ENCODE results near the gene DCXR.
"Not testable (repeated sequence)": the region's sequence is repeated elsewhere in the genome, so short reads cannot be mapped to it uniquely, and the experiment has no call there.

DCXR gene

DNA sequence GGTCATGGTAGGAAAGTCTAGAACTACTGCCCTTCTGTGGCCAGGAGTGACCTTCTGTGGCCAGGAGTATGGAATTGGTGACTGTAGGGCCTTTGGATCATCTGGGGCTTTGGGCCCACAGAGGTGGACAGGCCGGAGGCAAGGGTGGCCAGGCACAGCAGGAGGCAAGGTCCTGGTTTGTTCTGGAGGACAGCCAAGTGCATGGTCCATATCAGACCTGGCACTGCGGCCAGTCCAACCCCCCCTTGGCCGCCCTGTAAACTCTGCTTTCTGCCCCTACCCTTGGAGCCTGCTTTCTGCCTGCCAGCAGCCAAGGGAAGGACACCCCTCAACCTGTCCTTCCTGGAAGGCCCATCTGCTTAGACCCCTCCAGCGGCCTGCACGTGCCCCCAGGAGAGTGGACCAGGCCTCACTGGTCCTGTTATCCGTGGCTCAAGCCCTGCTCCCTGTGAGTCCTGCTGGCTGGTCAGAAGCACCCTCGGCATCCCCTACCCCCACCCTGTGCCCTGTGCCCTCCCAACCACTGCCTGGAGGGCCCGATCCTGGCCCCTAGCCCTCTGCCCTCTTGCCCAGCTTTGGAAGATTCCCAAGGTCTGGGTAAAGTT lies 2.3 kb upstream of the DCXR start:
- DNase-seq (ENCODE audit: low read depth in 2 of 2, low spot score in 1 of 2), result no peak

DNA sequence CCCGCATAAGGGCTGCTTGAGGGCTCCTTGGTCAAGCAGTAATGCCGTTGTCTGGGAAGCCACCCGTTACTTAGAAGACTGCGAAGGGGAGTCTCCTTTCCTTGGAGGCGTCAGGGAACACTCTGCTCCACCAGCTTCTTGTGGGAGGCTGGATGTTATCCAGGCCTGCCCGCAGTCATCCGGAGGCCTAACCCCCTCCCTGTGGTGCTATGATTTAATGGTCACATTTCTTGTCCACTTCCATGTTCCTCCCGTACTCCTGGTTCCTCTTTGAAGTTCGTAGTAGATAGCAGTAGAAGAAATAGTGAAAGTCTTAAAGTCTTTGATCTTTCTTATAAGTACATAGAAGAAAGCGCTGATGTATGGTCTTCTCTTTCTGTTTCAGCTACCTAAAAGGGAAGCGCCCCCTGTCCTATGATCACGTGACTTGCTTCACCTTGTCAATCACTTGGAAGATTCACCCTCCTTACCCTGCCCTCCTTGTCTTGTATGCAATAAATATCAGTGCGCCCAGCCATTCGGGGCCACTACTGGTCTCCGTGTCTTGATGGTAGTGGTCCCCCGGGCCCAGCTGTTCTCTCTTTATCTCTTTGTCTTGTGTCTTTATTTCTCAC lies 1.4 kb upstream of the DCXR start:
- DNase-seq (ENCODE audit: low read depth in 2 of 2, low spot score in 1 of 2), result not testable (repeated sequence)

DNA sequence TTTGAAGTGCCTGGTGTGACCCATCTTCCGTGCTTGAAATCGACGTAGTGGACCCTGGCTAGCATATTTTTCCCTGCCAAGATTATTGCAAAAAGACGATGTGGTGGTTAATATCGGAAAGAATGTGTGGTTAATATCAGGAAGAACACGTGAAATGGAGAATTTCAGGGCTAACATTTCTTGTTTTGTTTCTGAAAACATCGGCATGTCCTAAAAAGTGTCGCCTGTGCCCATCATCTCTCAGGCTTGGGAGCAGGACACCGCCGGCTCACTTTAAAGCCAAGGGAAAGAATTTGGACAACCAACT lies 345 bp upstream of the DCXR start:
- no peak for DNase-seq (ENCODE audit: low read depth in 2 of 2, low spot score in 1 of 2)

DNA sequence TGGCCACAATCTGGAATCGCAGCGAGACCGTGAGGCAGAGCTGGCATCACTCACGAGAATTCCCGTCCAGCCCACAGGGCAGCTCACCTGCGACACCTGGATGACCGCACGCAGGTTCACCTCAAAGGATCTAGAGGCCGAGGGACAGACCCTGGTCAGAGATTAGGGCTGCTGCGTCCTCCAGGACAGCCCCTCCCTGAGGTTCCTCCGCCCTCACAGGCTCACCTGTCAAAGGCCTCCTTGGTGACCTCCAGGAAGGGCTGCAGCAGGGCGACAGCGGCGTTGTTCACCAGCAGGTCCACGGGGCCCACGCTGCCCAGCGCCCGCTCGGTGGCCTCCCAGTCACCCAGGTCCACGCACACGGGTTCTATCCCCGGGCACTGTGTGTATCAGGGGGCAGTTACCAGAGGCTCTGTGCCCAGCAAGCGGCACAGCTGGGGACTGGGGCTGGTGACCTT lies 834 bp downstream of the DCXR start:
- DNase-seq (ENCODE audit: low read depth in 2 of 2, low spot score in 1 of 2), result no peak

DNA sequence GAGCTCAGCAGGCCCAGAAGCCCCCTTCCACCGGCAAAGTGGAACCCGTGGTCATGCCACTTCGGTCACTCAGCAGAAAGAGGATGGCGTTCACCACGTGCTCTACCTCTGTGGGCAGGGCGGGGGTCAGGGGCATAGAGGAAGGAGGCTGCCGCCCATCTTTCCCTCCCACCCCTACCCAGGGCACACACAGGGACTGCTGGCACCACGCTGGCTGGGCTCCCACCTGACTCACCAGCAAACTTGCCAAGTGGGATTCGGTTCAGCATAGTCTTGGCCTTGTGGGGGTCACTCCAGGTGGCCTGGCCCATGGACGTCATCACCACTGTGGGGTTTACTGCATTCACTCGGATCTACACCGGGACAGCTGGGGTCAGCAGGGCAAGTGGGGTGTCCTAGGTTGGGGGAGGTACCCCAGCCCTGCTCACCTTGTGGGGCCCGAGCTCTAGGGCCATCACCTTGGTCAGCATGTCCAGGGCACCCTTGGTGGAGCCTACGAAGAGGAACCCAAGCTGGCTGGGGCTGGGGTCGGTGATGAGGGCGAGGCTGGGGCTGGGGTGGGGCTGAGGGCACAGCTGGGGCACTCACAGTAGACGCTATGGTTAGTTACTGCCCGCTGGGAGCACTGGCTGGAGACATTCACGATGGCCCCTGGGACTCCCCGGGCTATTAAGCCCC lies 1.4 kb downstream of the DCXR start:
- no peak for DNase-seq (ENCODE audit: low read depth in 2 of 2, low spot score in 1 of 2)

DNA sequence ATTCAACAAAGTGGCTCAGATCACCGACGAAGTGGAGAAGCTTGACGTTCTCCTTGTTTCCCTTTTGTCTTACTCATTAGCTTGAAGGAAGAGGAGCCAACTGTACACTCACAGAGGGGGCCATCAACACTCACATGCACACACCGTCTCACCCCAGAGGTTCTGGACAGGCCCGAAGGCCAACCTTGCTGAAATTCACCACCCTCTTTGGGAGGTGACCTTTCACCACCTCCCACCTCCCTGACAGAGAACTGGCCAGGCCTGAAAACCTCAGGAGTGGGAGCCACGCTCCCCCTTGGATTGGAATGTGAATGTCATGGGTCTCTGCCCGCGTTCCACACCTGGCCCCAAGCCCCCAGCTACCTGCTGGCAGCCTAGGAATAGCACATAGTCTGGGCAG lies 2.0 kb downstream of the DCXR start:
- no peak for DNase-seq (ENCODE audit: low read depth in 2 of 2, low spot score in 1 of 2)

DNA sequence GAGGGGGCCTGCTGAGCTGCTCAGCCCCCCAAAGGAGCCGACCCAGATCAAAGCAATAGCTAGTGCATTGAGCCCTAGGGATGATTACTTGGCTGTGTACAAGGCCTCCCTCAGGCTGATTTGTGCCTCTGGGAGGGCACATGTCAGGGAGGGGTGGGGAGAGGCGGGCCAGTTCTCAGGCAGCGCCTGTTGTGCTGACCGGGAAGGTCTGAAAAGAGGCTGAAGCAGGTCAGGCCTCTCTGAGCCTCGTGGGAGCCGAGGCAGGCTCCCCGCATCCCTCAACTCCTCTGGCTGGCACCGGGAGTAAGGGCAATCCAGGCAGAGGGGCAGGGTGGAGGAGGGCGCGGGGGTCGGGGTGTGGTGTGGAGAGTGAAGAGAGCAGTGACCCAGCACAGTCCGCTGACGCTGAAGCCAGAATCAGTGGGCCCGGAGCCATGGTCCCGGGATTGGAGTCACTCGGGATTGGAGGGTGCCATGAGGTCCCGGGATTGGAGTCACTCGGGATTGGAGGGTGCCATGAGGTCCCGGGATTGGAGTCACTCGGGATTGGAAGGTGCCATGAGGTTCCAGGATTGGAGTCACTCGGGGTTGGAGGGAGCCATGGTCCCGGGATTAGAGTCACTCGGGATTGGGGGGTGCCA lies 3.0 kb downstream of the DCXR start:
- DNase-seq (ENCODE audit: low read depth in 2 of 2, low spot score in 1 of 2), result no peak

DNA sequence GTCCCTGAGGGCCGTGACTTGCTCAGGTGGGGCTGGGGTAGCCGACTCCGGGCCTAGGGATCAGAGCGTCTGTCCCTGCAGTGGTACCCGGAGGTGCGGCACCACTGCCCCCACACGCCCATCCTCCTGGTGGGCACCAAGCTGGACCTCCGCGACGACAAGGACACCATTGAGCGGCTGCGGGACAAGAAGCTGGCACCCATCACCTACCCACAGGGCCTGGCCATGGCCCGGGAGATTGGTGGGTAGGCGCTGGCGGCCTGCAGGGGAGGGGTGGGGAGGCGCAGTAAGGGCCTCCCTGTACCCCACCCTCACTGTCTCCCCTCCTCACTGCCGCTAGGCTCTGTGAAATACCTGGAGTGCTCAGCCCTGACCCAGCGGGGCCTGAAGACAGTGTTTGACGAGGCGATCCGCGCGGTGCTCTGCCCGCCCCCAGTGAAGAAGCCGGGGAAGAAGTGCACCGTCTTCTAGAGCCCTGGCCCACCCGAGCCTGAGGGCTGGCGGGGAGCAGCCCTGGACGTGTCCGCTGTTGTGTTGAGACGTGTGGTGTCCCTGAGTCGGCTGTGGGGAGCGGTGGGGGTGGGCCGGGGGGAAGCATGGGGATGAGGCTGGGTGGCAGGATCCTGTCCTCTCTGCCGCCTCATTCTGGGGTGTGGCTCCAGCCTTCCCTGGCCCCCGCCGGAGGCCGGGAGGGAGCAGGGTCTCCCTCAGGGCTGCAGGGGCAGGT lies 4.0 kb downstream of the DCXR start:
- no peak for DNase-seq (ENCODE audit: low read depth in 2 of 2, low spot score in 1 of 2)

DNA sequence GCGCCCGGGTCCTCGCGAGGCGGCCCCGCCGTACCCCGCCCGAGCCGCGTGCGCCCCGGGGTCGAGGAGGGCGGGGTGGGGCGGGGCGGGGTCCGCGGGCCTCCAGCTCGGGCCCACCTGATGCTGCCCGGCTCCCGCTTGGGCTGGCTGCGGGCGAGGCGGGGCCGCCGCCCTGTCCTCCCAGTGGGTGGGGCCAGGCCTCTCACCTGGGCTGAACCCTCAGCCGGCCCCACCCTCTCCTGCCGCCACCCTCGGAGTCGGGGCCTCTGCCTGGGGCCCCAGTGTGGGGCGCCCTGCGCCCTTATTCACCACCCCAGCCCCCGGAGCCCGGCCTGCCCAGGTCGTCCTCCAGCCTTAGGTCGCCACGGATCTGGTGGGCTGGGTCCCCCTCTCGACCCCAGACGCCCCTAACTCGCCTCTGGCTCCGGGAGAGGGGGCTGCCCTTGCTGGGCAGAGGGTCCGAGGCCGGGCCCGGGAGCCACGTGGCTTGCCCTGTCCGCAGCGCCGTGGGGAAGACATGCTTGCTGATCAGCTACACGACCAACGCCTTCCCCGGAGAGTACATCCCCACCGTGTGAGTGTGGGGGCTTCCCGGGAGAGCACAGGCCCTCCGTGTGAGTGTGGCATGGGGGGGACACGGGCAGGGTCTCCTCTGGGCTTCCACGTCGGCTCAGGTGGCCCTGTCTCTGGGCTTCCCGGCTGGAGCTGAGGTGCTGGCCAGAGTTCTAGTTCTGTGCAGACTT lies 5.4 kb downstream of the DCXR start:
- DNase-seq (ENCODE audit: low read depth in 2 of 2, low spot score in 1 of 2), result no peak

DNA sequence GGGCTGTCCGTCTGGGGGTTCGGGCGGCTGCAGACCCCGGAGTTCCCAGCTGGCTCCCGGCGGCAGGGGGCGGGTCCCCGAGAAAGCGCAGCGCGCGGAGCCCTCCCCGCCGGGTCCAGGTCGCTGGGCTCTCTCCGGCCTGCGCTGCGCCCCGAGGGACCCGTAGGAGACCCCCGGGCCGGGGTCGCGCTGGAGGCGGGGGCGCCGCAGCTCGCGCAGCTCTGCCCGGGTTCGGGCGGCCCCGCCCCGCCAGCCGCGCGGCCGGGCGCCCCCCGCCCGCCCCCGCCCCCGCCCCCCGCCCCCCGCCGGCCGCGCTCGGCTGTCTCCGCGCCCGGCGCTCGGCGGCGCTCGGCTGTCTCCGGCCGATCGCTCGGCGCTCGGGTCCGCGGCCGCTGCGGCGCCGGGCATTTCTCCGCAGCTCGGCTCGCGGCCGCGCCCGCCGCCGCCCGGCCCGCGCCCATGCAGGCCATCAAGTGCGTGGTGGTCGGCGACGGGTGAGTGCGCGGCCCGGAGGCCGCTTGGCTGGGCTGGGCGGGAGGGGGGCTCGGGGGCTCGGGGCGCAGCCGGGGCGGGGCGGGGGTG lies 6.1 kb downstream of the DCXR start, which contains the start of gene RAC3:
Gene RAC3, plus strand, starts transcription at position 376 of the 582 bp plus-strand sequence. Its CDS starts 84 bp downstream, at position 460.
- DNase-seq (ENCODE audit: low read depth in 2 of 2, low spot score in 1 of 2), result no peak

DNA sequence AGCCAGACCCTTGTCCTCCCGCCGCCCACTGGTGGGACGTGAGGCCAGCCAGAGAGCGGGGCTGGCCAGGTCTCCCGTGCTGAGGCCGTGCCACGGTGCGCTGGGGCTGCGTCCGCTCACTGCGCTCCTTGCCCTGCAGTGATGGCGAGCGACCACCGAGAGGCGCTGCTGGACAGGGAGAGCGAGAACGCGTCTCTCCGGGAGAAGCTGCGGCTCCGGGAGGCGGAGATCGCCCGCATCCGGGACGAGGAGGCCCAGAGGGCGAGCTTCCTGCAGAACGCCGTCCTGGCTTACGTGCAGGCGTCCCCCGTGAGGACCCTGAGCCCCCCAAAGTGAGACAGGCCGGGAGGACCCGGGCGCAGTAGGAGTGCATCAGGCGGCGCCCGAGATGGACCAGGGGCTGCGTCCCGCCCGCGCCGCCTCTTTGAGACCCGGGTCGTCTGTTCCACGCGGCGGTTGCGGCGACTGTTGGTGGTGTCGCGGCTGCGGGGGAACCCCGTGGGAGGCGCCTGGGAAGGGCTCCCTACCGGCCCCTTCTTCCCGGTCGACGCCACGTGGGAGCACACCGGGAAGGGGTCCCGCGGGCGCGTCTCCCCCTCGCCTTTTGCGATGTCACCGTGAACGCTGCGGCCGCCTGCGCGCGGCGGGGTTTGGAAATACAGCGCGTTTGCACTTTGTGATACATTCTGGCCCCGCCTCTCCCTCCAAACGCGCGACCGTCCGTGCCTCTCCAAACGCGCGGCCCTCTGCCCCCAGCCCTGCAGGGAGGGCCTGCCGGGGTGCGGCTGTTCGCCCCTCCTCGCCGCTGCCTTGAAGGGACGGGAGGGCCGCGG lies 6.8 kb downstream of the DCXR start:
- DNase-seq (ENCODE audit: low read depth in 2 of 2, low spot score in 1 of 2), result peak; percentile 53 to 60

DNA sequence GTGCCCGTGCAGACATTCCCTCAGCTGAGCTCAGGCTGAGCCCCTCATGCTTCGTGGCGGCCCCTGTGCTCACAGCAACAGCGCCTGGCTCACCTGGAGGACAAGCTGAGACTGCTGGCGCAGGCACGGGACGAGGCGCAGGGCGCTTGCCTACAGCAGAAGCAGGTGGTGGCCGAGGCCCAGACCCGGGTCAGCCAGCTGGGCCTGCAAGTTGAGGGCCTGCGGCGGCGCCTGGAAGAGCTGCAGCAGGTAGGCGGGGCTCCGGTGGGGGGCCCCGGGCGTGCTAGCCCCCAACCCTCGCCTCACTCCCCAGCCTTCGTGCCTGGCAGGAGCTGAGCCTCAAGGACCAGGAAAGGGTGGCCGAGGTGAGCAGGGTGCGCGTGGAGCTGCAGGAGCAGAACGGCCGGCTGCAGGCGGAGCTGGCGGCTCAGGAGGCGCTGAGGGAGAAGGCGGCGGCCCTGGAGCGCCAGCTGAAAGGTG lies 7.5 kb downstream of the DCXR start:
- no peak for DNase-seq (ENCODE audit: low read depth in 2 of 2, low spot score in 1 of 2)

DNA sequence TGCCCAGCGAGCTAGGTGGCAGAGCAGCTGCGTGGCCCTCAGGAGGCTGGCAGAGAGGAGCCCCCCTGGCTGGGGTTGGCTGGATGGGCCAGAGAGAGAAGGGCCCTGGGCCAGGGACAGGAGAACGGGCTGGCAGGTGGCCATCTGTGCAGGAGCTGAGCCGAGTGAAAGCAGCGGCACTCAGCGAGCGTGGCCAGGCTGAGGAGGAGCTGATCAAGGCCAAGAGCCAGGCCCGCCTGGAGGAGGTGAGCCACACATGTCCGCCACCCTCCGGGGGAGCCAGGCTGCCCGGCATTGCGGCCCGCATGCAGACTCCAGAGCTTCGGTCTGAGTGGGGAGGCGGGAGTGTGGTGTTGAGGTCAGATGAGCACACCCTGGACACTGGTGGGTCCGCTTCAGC lies 8.1 kb downstream of the DCXR start:
- no peak for DNase-seq (ENCODE audit: low read depth in 2 of 2, low spot score in 1 of 2)

DNA sequence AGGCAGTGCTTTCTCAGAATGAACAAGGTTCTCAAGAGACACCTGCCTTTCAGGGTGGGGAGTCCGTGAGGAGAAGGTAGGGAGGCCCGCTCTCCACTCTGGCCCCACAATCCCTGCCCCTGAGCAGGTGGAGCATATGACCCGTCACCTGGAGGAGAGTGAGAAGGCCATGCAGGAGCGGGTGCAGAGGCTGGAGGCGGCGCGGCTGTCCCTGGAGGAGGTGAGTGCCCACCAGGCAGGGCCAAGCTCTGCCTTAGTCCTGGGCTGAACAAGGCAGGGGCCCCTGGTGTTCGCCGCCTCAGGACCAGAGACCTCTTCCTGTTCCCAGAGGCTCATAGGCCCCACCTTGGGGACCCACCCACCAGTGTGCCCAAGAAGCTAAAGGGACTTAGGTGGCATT lies 8.5 kb downstream of the DCXR start:
- DNase-seq (ENCODE audit: low read depth in 2 of 2, low spot score in 1 of 2), result no peak

DNA sequence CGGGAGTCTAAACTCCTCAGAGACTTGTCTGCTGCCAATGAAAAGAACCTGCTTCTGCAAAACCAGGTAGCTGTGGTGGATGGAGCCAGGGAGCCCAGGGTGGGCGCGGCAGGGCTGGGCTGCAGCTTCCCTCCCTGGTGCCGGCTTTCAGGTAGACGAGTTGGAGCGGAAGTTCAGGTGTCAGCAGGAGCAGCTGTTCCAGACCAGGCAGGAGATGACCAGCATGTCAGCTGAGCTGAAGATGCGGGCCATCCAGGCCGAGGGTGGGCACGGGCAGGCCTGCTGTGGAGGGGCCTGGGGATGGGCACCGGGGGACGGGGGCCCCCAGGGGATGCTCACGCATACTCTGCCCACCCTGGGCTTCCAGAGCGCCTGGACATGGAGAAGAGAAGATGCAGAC lies 9.3 kb downstream of the DCXR start:
- DNase-seq (ENCODE audit: low read depth in 2 of 2, low spot score in 1 of 2), result no peak

DNA sequence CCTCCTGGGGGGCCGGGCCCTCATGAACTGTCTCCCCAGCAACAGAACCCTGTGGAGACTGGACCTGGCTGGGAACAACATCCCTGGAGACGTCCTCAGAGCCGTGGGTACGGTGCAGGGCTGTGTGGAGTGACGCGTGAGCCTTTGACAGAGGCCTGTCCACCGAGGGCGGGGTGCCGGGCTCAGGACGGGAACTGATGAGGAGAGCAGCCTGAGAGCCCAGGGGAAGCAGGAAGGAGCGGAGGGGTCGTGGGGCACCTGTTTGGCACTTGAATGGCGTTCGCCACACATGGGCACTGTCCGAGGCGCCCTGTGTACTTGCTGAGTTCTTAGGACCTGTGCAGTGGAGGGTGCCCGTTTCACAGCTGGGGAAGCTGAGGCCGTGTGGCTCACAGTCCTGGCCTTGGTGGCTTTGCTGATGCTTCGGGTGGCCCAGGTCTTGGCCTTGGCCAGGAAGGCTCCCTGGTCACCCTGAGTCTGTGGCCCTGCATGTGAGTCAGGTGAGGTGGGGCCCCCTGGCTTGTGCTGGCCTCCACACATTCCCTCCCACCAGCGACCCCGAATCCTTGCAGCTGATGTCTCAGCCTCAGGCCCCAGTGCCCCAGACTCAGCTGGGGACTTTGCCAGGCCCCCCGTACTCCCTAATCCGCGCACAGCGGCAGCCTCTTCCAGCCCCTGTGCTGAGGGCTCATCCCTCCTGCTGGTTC lies 11.9 kb downstream of the DCXR start:
- no peak for DNase-seq (ENCODE audit: low read depth in 2 of 2, low spot score in 1 of 2)

DNA sequence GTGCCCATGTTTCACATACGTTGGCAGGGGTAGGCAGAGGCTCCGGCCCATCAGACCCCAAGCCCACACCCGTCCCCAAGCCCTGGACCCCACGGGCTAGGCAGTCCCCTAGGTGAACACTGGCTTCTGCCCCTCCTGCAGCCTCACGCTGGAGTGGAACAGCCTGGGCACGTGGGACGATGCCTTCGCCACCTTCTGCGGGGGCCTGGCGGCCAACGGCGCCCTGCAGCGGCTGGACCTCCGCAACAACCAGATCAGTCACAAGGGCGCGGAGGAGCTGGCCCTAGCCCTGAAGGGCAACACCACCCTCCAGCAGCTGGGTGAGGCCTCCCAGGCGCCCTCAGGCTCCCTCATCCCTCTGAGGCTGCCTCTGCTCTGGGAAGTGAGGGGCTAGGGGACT lies 12.6 kb downstream of the DCXR start:
- DNase-seq (ENCODE audit: low read depth in 2 of 2, low spot score in 1 of 2), result no peak

DNA sequence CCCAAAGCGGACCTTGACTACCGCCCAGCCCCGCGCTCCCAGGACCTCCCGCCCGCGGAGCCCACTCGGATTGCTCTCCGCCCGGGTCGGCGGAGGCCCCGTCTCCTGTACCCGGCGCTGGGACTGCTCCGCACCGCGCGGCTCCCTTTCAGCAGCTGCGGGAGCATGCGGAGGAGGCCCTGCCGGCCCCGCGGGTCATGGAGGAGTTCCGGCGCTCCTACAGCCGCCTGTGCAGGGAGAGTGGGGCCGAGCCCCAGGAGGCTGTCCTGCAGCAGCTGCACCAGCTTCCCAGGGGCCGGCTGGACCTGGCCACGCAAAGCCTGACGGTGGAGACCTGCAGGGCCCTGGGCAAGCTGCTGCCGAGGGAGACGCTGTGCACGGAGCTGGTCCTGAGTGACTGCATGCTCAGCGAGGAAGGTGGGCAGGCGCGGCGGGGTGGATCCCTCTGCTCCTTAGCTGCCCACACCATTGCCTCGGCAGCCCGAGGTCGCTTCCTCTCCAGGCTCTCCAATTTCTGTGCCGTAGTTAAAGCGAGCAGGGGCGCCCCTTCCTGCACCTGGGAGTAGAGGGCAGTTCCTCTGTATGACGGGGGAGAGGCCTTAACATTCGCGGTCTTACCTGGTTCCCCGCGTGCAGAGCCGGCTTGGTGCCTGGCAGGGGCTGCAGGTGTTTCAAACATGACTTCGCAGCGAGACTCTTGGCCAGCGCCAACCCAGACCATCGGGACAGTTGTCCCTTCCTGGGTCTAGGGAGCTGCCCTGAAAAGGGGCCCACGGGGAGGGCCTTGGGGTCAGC lies 13.9 kb downstream of the DCXR start:
- DNase-seq (ENCODE audit: low read depth in 2 of 2, low spot score in 1 of 2), result no peak

Measured in stimulated activated CD8-positive, alpha-beta memory T cell treated with anti-CD3 and anti-CD28 coated beads, Interleukin-4, amount 100 ng/mL, for 4 hours (primary cell).